ENCODE data around the gene SYNGR1.
A peak's percentile ranks its signal among the peaks of the same experiment; 100 is the strongest.

Gene SYNGR1

GRCh38 chr22:39368461-39368911 lies 18.7 kb downstream of the SYNGR1 start:
- no peak for DNase-seq (ENCODE audit: low read depth in 2 of 2)

DNA sequence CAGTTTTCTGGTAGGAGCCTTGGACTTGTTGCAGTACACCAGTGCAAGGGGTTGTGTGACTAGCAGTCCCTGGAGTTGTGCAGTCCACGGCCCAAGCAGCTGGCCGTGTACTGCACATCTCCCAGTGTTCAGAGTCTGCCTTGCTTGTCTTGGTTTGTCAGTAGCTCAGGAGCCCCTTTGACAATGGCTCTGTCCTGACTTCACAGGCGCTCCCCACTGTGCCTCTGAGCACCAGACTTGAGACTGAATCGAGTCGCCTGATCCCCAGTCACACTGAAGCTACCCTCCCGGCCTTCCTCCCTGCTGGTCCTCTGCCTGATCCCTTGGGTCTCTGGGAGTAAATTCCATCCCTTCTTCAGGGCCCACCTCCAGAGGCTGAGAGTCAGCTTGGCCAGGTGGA lies 19.4 kb downstream of the SYNGR1 start:
- DNase-seq (ENCODE audit: low read depth in 2 of 2): no peak

- no peak for DNase-seq (ENCODE audit: low read depth in 2 of 2)
These were observed 19.8 kb downstream of the SYNGR1 start for GRCh38 chr22:39369586-39369985.

DNA sequence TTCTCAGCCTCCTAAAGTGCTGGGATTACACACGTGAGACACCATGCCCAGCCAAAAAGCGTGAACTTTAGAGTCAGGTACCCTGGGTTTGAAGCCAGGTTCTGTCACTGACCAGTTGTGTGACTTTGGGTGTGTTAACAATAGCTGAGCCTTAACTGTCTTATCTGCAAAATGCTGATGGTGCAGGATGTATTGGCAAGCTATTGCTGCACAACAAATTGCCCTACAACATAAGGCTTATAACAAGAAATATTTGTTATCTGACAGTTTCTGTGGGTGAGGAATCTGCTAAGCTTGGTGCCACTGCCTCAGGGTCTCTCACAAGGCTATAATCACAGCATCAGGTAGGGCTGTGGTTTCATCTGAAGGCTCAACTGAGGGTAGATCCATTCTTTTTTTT lies 21.9 kb downstream of the SYNGR1 start:
- DNase-seq (ENCODE audit: low read depth in 2 of 2): no peak

- DNase-seq (ENCODE audit: low read depth in 2 of 2): no peak
These were observed 24.4 kb downstream of the SYNGR1 start for GRCh38 chr22:39374191-39374590.

- no peak for DNase-seq (ENCODE audit: low read depth in 2 of 2)
These were observed 25.0 kb downstream of the SYNGR1 start for GRCh38 chr22:39374801-39375200.

DNA sequence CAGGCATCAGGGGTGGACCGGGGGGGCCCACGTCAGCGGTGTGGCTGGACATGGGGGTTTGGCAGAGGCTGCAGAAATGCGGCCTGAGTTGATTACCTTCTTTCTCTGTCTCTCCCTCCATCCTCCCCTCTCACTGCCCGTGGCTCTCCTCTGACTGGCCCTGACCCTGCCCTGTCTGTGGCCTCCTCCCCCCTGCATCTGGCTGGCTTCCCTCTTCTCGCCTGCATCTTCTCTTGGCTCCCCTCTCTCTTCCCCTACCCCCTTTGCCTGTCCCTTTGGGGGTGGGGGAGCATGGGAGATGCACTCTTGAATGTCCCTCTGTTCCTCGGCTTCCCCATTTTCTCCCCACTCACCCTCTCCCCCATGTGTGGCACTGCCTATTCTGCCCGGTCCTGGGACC lies 25.9 kb downstream of the SYNGR1 start:
- no peak for DNase-seq (ENCODE audit: low read depth in 2 of 2)

DNA sequence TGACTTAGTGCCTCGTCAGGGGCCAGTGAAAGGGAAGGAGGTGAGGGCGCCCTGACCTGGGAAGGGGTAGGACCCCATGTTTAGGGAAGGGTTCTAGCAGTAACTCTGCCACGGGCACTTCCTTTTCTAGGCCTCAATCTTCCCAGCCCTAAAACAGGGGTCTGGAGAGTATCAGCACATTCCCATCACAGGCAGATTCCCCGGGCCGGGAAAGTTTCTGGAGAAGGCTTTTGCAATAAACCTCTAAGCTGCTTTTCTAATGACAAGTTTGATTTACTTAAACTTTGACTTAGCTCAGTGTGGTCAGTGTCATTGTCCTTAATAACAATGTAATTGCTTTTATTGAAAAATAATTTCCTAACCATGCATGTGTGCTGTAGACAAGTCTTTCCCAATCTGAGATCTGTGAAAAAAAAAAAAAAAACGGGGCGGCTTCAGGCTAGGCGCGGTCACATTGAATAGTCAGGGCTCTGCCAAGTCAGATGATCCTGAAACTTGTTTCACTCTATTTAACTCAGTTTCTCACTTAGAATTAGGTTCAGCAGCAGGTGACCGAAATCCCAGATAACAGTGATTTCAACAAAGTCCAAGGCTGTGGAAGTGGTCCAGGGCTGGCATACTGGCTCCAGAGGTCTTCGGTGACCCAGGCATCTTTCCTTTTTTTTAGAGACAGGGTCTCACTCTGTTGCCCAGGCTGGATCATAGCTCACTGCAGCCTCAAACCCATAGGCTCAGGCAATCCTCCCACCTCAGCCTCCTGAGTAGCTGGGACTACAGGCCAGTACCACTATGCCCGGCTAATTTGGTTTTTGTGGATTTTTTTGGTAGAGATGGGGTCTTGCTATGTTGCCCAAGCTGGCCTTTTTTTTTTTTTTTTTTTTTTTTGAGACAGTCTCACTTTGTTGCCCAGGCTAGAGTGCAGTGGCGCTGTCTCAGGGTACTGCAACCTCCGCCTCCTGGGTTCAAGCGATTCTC lies 30.3 kb downstream of the SYNGR1 start:
- no peak for DNase-seq (ENCODE audit: low read depth in 2 of 2)

GRCh38 chr22:39381009-39381755 lies 31.4 kb downstream of the SYNGR1 start:
- DNase-seq (ENCODE audit: low read depth in 2 of 2): no peak

GRCh38 chr22:39381930-39382329 lies 32.1 kb downstream of the SYNGR1 start:
- no peak for DNase-seq (ENCODE audit: low read depth in 2 of 2)

DNA sequence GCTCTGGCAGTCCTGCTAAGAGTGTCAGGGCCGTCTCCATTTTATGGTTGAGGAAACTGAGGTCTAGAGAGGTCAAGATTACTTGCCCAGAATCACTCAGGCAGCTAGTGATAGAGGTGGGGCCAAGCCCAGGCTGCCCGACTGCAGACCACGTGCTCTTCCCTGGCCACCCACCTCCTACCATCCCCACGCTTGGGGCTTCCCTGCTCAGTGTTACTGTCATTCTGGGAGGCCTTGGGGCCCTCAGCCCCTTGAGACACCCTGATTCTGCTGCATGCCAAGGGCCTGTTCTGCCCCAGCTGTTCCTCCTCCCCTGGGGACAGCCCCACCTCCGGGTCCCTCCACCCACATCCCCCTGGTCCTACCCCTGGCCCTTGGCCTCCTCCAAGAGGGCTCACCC lies 32.6 kb downstream of the SYNGR1 start:
- no peak for DNase-seq (ENCODE audit: low read depth in 2 of 2)

DNA sequence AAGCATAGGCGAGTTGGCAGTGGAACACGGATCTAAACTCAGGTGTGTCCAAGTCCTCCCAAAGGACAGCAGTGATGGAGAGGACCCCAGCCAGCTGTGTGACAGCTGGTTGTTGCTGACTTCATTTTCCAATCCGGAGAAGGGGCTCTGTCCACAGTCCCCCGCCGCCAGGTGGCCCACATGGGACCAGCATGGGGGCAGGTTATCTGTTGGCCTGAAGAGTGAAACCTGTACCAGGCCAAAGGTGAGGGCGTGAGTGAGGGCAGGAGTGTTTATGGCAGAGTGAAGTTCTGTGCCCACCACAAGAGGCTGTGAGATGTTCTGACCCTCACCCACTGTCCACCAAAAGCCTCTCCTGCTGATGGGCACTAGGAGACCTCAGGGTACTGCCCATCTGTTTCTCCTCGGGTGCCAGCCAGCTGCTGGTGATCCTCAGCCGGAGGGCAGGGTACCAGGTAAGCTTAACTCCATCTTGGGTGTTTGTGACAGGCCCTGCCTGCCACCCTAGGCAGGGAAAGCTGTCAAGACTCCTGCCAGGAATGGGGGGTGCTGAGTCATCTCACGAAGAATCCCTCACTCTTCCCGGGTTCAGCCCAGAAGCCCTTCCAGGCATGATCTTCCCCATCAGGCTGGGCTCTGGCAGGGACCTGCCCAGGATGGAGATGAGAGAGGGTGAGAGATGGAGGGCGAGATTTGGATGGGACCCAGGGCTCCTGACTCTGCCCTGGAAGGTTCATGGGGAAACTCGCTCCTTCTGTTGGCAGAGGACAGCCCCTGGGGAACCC lies 34.2 kb downstream of the SYNGR1 start:
- DNase-seq (ENCODE audit: low read depth in 2 of 2): no peak

- DNase-seq (ENCODE audit: low read depth in 2 of 2): no peak
These were observed 35.1 kb downstream of the SYNGR1 start for GRCh38 chr22:39384750-39385480.

GRCh38 chr22:39388261-39389011 lies 38.6 kb downstream of the SYNGR1 start:
- peak; percentile 38 to 58 for DNase-seq (ENCODE audit: low read depth in 2 of 2)

DNA sequence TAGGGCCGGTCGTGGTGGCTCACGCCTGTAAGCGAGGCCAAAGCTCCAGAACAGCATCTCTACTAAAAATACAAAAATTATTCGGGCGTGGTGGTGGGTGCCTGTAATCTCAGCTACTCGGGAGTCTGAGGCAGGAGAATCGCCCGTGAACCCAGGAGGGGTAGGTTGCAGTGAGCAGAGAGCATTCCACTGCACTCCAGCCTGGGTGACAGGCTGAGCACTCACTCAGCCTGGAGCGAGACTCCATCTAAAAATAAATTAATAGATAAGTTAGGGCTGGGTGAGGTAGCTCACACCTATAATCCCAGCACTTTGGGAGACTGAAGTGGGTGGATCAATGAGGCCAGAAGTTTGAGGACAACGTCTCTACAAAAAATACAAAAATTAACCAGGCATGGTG lies 39.6 kb downstream of the SYNGR1 start:
- no peak for DNase-seq (ENCODE audit: low read depth in 2 of 2)

DNA sequence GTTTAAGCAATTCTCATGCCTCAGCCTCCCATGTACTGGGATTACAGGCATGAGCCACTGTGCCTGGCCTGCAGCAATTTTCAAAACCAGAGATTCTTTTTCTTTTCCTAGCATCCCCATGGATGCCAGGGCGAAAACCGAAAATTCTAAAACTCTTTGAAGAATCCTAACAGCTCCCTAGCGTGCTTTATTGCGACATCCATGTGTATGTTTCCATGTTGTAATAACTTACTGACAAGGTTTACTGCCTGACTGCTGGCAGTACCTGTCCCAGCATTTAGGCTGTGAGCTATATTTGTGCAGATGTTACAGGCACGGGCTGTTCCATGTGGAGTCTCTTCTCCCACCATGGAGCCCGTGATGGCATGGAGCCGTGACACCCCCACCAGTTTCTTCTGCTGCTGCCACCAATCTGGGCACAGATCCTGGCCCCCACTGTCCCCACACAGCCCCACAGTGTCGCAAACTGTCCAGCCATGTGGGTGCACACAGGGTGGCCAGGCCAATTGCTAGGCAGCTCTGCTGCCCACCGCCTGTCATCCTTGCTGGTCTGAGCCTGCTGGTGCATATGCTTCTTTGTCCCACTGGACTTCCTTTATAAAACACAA lies 42.7 kb downstream of the SYNGR1 start:
- DNase-seq (ENCODE audit: low read depth in 2 of 2): no peak

GRCh38 chr22:39395936-39396796 lies 46.4 kb downstream of the SYNGR1 start:
- no peak for DNase-seq (ENCODE audit: low read depth in 2 of 2)

DNA sequence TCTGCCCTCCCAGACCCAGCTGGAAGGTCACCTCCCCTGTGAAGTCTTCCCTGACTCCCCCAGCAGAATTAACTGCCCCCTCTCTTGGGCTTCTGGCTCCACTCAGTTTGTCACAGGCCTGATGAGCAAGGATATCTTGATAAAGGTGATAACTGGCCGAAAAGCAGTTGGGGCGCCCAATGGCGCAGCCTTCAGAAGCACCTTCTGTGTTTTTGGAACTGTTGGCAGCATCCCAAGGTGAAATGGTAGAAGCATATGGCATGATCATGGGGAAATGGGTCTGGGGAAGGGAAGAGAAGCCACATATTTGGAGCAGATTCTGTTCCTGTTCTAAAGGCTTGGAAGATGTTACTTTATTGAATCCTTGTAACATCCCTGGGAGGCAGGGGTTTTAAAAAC lies 47.0 kb downstream of the SYNGR1 start:
- DNase-seq (ENCODE audit: low read depth in 2 of 2): no peak

DNA sequence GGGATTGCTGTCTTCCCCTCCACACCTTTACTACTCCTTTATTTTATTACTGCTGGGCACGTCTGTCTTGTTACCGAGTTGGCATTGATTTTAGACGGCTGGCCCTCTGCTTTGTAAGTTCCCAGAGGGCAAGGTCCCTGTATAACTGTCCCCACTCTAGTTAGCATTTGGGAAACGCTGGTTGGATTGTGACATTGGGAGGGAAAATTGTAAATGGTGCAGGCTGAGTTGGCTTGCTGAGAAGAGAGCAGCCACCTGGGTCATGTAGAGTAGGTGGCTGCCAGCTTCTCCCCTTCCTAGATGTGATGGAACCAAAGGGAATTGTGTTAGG lies 51.5 kb downstream of the SYNGR1 start:
- DNase-seq (ENCODE audit: low read depth in 2 of 2): no peak

All from stimulated activated CD8-positive, alpha-beta memory T cell treated with anti-CD3 and anti-CD28 coated beads, Interleukin-15, amount 100 ng/mL, for 4 hours (primary cell).